Nephron (organoid): ENCODE measurements around the gene BLOC1S3.
"Not testable (repeated sequence)": the region's sequence is repeated elsewhere in the genome, so short reads cannot be mapped to it uniquely, and the experiment has no call there.

ENCODE experiments used
- H3K27ac Mint-ChIP-seq, 3 experiments: 2 replicates each; pipeline ENCODE4 v1.8.0; 2020; ENCODE audit warnings: mixed read lengths in 3 of 3, mild to moderate bottlenecking in 2 of 3, moderate library complexity in 1 of 3
- H3K27me3 Mint-ChIP-seq: 2 replicates; pipeline ENCODE4 v1.8.0; 2021; ENCODE audit warnings: low read depth, mild to moderate bottlenecking, moderate library complexity, mixed read lengths
- H3K36me3 Mint-ChIP-seq: 2 replicates; pipeline ENCODE4 v1.8.0; 2020; ENCODE audit warnings: low read depth, mixed read lengths
- H3K4me1 Mint-ChIP-seq: 2 replicates; pipeline ENCODE4 v1.8.0; 2020; ENCODE audit warnings: mixed read lengths
- H3K4me3 Mint-ChIP-seq, 3 experiments: 2 replicates each; pipeline ENCODE4 v1.8.0; 2020; ENCODE audit warnings: mild to moderate bottlenecking in 3 of 3, mixed read lengths in 3 of 3, moderate library complexity in 2 of 3
- H3K9me3 Mint-ChIP-seq: 2 replicates; pipeline ENCODE4 v1.8.0; 2020; ENCODE audit warnings: mixed read lengths
- TF ChIP-seq, protein P1 (sequence below), 3 experiments: fragments of 200-600 bp; sonication (generic); IDR thresholded peaks; one replicate each; pipeline ENCODE4 v1.5.0; 2021; ENCODE audit warnings: antibody characterized with exemption in 3 of 3; ENCODE audit not compliant: unreplicated experiment in 3 of 3

BLOC1S3 gene

DNA sequence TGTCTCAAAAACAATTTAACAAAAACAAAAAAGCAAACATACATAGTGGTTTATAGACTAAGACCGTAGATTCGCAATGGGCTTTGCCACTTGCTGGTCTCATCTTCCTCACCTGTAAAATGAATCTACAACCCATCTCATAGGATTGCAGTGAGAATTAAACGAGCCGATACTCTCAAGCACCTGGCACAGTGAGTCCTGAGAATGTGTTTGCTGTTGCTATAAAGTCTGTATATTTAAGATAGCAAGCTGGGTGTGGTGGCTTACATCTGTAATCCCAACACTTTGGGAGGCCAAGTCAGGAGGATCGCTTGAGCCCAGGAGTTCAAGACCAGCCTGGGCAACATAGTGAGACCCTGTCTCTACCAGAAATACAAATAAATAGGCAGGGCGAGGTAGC lies 44.1 kb downstream of the BLOC1S3 start:
- H3K9me3 Mint-ChIP-seq: no peaks in the 10 kb centered on the region
- peaks cover 45% of the 10 kb centered on the region for H3K27me3 Mint-ChIP-seq
- H3K4me3 Mint-ChIP-seq: no peak overlapping the region
- TF ChIP-seq, protein P1, sequence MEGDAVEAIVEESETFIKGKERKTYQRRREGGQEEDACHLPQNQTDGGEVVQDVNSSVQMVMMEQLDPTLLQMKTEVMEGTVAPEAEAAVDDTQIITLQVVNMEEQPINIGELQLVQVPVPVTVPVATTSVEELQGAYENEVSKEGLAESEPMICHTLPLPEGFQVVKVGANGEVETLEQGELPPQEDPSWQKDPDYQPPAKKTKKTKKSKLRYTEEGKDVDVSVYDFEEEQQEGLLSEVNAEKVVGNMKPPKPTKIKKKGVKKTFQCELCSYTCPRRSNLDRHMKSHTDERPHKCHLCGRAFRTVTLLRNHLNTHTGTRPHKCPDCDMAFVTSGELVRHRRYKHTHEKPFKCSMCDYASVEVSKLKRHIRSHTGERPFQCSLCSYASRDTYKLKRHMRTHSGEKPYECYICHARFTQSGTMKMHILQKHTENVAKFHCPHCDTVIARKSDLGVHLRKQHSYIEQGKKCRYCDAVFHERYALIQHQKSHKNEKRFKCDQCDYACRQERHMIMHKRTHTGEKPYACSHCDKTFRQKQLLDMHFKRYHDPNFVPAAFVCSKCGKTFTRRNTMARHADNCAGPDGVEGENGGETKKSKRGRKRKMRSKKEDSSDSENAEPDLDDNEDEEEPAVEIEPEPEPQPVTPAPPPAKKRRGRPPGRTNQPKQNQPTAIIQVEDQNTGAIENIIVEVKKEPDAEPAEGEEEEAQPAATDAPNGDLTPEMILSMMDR (IDR thresholded peaks at IDR 0.05; ENCODE audit: unreplicated experiment in 3 of 3): no peak
- H3K4me1 Mint-ChIP-seq: peaks cover 12% of the 10 kb centered on the region
- H3K27ac Mint-ChIP-seq: peak overlapping the region in 2 of 3 experiments; percentile 12 to 47
- peaks cover 4% of the 10 kb centered on the region for H3K36me3 Mint-ChIP-seq

DNA sequence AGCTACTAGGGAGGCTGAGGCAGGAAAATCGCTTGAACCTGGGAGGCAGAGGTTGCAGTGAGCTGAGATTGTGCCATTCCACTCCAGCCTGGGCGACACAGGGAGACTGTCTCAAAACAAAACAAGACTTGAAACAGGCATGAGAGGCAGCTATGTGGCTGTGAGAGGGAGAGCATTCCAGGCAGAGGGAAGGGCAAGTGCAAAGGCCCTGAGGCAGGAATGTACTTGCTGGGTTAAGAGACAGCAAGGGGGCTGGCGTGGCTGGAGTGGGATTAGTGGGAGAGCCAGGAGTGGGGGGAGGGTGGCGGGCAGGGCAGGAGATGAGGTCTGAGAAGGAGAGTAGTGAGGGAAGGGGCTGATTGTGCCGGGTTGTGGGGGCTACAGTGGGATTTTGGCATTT lies 45.3 kb downstream of the BLOC1S3 start:
- H3K4me1 Mint-ChIP-seq: peaks cover 6% of the 10 kb centered on the region
- TF ChIP-seq, protein P1 (IDR thresholded peaks at IDR 0.05; ENCODE audit: unreplicated experiment in 3 of 3): no peak
- peaks cover 34% of the 10 kb centered on the region for H3K27me3 Mint-ChIP-seq
- no peak overlapping the region for H3K4me3 Mint-ChIP-seq
- H3K27ac Mint-ChIP-seq: no peak overlapping the region
- no peaks in the 10 kb centered on the region for H3K9me3 Mint-ChIP-seq
- peaks cover 6% of the 10 kb centered on the region for H3K36me3 Mint-ChIP-seq

DNA sequence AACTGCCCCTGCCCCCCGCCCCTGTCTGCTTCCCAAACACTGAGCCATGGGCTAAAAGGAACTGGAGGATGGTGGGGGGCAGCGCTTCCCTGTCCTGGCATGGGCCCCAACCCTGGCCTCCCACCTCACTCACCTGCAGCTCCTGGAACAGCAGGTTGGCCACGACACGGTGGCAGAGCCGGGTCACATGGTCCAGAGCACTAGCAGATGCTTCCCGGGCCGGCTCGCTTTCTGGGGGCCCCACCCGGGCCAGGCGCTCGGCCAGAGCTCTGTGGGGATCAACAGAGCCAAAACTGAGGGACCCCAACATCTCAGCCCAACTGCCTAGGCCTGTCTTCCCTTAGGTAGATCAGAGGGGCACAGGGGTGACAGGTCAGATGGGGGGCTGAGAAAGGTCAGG lies 46.1 kb downstream of the BLOC1S3 start:
- TF ChIP-seq, protein P1 (IDR thresholded peaks at IDR 0.05; ENCODE audit: unreplicated experiment in 3 of 3): no peak
- H3K27ac Mint-ChIP-seq: no peak overlapping the region

DNA sequence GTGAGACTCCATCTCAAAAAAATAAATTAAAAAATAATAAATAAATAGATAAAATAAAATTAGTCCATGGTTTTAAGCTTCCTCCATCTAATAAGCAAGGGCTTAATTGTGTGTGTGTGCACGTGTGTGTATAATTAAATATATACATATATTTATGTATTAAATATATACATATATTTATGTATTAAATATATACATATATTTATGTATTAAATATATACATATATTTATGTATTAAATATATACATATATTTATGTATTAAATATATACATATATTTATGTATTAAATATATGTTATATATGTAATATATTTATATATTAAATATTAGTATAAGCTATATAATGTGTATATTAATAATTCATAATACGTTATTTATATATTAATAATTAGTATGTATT lies 50.5 kb downstream of the BLOC1S3 start:
- H3K4me1 Mint-ChIP-seq, H3K27ac Mint-ChIP-seq, H3K9me3 Mint-ChIP-seq, H3K4me3 Mint-ChIP-seq: not testable (repeated sequence)
- peaks cover 35% of the 10 kb centered on the region for H3K27me3 Mint-ChIP-seq
- H3K36me3 Mint-ChIP-seq: peaks cover 13% of the 10 kb centered on the region

More for the DNA sequence above, 46.1 kb downstream of the BLOC1S3 start:
- no peak overlapping the region for H3K4me3 Mint-ChIP-seq
- peaks cover 28% of the 10 kb centered on the region for H3K27me3 Mint-ChIP-seq
- peaks cover under 1% of the 10 kb centered on the region for H3K4me1 Mint-ChIP-seq
- peaks cover 6% of the 10 kb centered on the region for H3K36me3 Mint-ChIP-seq
- H3K9me3 Mint-ChIP-seq: no peaks in the 10 kb centered on the region
